Measurements from ENCODE around the gene PPP4R4. TPM values are rescaled to one million over a fixed set of nuclear protein-coding genes. Genes with fewer than 3 reads are reported as not detected.

The PPP4R4 gene
- total and polyA plus RNA-seq, 2 of the 4 experiments (the other 2 are of a cell fraction): 0.17 to 0.36 TPM

GRCh38 chr14:94312481-94313246, 138.5 kb downstream of the PPP4R4 start:
- 68% methylated on average over 2 of the region's 6 CpGs; no CpG with 5 or more reads in 1 of the 2 experiments for WGBS, 2 experiments (ENCODE audit: extremely low coverage in 2 of 2, insufficient read length in 1 of 2)
- Histone ChIP-seq H4K91ac (ENCODE audit: insufficient read depth, low read depth, low read length) (no peak overlapping the region), H3K18ac (ENCODE audit: low read depth, low read length) (no peak overlapping the region), H2BK20ac (ENCODE audit: low read depth, low read length) (no peak overlapping the region), H2AK5ac (ENCODE audit: low read depth, low read length) (no peak overlapping the region), H2AFZ (replicated peaks; ENCODE audit: low read length, poor library complexity) (no peak overlapping the region), H3K9me3 (ENCODE audit: control insufficient read depth, insufficient read depth, low read length) (peaks cover 2% of the 10 kb centered on the region), H3K4me3 (ENCODE audit: insufficient read depth, low read depth, low read length) (no peak overlapping the region), H3K36me3 (ENCODE audit: control insufficient read depth, insufficient read depth, low read length) (no peaks in the 10 kb centered on the region), H3K23ac (ENCODE audit: low read depth, low read length) (no peak overlapping the region), H4K5ac (ENCODE audit: low read depth, low read length) (no peak overlapping the region), H4K20me1 (ENCODE audit: insufficient read depth, low read length) (no peaks in the 10 kb centered on the region), H3K4me2 (ENCODE audit: low read depth, low read length) (no peak overlapping the region), H3K56ac (ENCODE audit: extremely low read depth, insufficient read depth, low read length) (no peak overlapping the region), H3K4me1 (ENCODE audit: control insufficient read depth, insufficient read depth, low read length) (no peaks in the 10 kb centered on the region), H3K9ac (ENCODE audit: low read depth, low read length) (no peak overlapping the region), H2BK15ac (ENCODE audit: low read depth, low read length) (no peak overlapping the region), H2BK5ac (ENCODE audit: low read depth, low read length, poor library complexity, severe bottlenecking) (no peak overlapping the region), H3K14ac (replicated peaks; ENCODE audit: low read depth, low read length) (no peak overlapping the region), H3K4ac (ENCODE audit: low read depth, low read length) (no peak overlapping the region), H3K27me3 (ENCODE audit: control insufficient read depth, insufficient read depth, low read length) (no peaks in the 10 kb centered on the region), H3K79me1 (ENCODE audit: low read depth in 1 of 2, low read length in 2 of 2) (no peaks in the 10 kb centered on the region), H3K9me1 (ENCODE audit: insufficient read depth, low read length) (no peaks in the 10 kb centered on the region), H2BK120ac (ENCODE audit: low read depth, low read length) (no peak overlapping the region), H2AK9ac (replicated peaks; ENCODE audit: low read depth, low read length, poor library complexity) (no peak overlapping the region), H3K27ac (ENCODE audit: insufficient read depth, low read length) (no peak overlapping the region), H4K8ac (ENCODE audit: low read depth in 2 of 2, low read length in 2 of 2) (no peak overlapping the region)
- no TSS peak for BruUV-seq (replicated peaks)
- dilution Hi-C loops (cut with HindIII; ENCODE audit: low sequenced_read_pairs, unreplicated experiment): no loop called here
- TF ChIP-seq NFE2L2 (IDR thresholded peaks at IDR 0.05; ENCODE audit: low read depth, low read length) (no peak), CEBPB (IDR thresholded peaks at IDR 0.05; ENCODE audit: low read depth, low read length) (no peak), MAZ (IDR thresholded peaks at IDR 0.05; ENCODE audit: borderline replicate concordance, low read depth, low read length) (no peak), POLR2A (IDR thresholded peaks at IDR 0.05; ENCODE audit: low read depth, low read length) (no peak), BHLHE40 (IDR thresholded peaks at IDR 0.05; ENCODE audit: low read depth, low read length) (no peak), RCOR1 (IDR thresholded peaks at IDR 0.05; ENCODE audit: insufficient replicate concordance, low read length) (no peak), CHD1 (IDR thresholded peaks at IDR 0.05; ENCODE audit: low read depth, low read length) (no peak), CTCF (conservative IDR thresholded peaks at IDR 0.05; ENCODE audit: low read depth, low read length) (no peak), SMC3 (IDR thresholded peaks at IDR 0.05; ENCODE audit: low read depth, low read length) (no peak), RAD21 (IDR thresholded peaks at IDR 0.05; ENCODE audit: low read length) (no peak), RFX5 (IDR thresholded peaks at IDR 0.05; ENCODE audit: low read depth, low read length) (no peak), FOS (IDR thresholded peaks at IDR 0.05; ENCODE audit: low read depth, low read length) (no peak), MAFK (IDR thresholded peaks at IDR 0.05; ENCODE audit: low read depth, low read length) (no peak), MXI1 (IDR thresholded peaks at IDR 0.05; ENCODE audit: borderline replicate concordance, low read depth, low read length) (no peak)
- TF ChIP-seq, protein P1, sequence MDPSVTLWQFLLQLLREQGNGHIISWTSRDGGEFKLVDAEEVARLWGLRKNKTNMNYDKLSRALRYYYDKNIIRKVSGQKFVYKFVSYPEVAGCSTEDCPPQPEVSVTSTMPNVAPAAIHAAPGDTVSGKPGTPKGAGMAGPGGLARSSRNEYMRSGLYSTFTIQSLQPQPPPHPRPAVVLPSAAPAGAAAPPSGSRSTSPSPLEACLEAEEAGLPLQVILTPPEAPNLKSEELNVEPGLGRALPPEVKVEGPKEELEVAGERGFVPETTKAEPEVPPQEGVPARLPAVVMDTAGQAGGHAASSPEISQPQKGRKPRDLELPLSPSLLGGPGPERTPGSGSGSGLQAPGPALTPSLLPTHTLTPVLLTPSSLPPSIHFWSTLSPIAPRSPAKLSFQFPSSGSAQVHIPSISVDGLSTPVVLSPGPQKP (IDR thresholded peaks at IDR 0.05; ENCODE audit: borderline replicate concordance, low read depth, low read length): no peak
- TF ChIP-seq, protein P2, sequence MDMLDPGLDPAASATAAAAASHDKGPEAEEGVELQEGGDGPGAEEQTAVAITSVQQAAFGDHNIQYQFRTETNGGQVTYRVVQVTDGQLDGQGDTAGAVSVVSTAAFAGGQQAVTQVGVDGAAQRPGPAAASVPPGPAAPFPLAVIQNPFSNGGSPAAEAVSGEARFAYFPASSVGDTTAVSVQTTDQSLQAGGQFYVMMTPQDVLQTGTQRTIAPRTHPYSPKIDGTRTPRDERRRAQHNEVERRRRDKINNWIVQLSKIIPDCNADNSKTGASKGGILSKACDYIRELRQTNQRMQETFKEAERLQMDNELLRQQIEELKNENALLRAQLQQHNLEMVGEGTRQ (IDR thresholded peaks at IDR 0.05; ENCODE audit: low read depth, low read length): no peak
- ChIA-PET CTCF (no interaction called here), POLR2A (ENCODE audit: unreplicated experiment) (interaction anchor here (0.7 kb wide), 1 partner anchor 32 kb away, joined by 3 read pairs; no protein-coding TSS in a partner anchor)
- DNase-seq (no peak), ATAC-seq (ENCODE audit: low read depth) (no peak)
- intact Hi-C loops (cut with micrococcal nuclease): no loop called here
- in situ Hi-C loops (cut with MboI; ENCODE audit: low sequenced_read_pairs): no loop called here

All from IMR-90 (cell line).